NCI-H2196 (cell line): ENCODE measurements around the gene PAN3.

Experiments used
- DNase-seq: peaks from one replicate; lab custom pipeline; 2025; ENCODE audit not compliant: unreplicated experiment; lab: John Stamatoyannopoulos, UW

PAN3 gene

DNA sequence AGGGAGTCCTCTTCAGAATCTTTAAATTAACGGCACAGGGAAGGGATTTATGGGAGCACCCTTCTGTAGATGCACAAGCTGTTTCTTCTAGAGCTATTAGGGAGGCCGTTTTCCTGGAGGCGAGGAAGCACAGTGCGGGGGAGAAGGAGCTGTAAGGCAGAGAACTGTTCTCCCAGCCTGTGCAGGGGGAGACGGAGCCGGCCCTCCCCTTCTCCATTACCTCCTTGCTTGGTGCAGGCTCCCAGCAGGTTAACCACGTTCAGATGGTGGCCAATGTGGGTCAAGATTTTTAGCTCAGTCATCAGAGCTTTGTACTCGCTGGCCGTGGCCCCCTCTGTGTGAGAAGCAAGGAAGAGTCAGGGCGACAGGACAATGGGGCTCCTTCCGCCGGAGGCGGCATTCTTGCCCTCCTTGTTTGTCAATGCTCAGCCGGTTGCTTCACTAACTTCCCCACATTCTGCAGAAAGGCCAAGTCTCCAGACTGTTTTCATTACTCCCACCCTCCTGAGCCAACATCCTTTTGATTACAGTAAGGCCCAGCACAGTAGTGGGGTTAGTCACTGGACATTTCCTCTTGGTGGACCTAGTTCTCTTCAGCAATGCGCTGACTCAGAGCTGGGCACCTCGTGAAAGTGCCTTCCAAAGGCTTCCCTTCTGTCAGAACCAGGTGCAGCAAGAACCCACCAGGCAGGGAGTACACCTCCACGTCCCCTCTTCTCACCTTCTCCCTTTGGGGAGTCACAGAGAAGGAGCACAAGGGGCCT, 191.2 kb downstream of the PAN3 start:
- DNase-seq: no peak

DNA sequence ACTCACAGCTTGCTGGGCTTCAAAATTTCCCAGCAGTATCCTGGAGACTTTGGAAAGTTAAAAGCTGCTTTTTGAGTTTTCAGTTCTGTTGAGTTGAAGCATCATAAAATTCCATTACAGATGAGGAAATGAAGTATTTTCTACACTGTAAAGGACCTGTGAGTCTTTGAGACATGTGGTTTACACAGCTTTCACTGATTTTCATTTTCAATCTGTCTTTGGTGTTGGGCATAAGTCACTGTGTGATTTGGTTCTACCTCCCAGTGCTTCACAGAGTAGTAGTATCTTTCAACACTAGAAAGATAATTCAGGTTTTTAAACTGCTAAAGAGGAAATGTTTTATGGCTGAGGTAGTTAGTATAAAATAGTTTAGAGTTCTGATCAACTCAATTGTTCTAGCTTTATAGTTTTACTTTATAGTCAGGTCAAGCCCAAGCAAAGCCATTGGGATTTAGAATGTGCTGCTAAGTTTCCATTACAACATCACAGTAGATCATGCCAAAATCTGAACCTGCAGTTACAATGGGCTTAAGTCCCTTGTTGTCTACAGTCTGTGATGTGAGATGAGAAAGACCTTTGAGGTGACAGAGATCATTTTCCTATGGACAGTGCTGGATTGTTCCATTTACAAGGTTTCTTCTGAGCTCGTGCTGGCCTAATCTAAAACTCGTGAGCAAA, 195.0 kb downstream of the PAN3 start:
- DNase-seq: no peak

DNA sequence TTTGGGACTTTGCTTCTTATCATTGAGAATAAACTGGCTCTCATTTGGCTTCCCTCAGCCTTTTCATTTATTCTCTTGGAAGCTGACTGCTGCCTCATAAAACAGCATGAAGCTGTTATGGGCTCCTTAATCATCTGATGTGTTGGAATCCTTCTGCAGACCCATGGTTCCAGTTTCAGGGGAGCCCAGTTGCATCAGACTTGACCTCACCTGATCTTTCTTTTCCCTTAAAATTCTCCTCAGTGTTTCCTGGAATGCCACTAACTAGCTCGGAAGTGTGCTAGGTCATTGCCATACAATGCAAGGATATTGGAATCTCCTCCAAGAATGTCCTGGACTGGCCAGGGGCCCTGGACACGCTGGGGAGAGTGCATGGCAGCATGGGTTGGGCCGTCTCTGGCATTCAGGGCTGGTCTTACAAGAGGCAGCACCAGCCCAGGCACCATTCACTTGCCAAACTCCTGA, 197.9 kb downstream of the PAN3 start:
- no peak for DNase-seq

DNA sequence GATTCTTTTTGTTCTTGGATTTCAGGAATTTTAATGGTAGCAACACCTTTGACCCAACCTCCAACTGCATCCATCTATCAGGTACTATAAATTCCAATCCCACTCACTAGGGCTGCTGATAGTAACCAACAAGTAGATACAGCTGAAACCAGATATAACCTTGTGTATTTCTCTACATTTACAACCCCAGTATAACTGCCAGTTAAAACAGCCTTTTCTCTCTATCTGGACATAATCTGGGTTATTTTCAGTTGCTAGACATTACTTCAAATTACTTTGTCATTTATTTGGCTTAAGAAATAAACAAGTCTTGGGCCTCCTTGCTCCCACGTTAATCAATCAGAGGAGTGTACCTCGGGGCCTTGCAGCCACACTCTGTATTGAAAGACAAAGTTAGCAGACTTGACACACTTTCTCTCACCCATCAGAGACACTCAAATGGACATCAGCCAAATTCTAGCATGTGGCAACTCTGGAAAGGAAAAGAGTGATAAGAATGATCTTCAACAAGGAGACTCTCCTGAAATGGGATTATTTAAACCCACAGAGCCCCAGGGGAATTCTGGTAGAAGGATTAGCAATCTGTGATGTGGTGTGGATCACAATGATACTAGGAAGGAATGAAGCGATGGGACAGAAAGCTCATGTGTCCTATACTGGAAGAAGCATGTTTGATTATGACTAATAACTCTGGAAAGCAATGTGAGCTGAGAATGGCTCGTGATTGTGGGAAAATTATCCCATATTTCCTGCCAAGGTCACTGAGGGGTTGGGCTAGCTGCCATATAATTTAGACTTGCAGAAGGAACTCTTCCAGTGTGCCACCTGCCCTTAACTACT, 199.0 kb downstream of the PAN3 start:
- DNase-seq: no peak

DNA sequence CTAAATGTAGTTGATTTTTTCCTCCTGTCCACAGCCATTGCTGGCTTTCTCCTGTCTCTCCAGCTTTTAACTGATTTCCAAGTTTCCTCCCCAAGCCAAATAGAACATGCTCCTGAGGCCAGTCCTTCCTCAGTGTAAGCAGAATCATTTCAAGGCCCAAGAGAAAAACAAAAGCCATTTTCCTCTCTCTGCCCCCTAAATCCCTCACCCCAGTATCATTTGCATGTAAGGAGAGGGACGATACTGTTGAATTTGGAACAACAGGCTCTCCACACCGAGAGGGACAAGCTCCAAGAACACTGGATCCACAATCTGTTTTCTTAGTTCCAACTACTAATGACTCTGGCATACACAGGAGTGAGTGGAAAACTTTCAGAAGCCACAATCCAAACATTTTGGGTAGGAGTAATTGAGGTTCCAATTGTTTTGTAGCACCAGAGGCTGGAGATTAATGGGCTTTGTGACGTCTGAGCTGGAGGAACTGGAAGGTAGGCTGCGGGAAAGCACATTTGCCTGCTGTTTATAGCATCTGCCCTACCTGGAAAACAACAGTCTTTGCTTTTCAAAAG, 199.7 kb downstream of the PAN3 start:
- no peak for DNase-seq

DNA sequence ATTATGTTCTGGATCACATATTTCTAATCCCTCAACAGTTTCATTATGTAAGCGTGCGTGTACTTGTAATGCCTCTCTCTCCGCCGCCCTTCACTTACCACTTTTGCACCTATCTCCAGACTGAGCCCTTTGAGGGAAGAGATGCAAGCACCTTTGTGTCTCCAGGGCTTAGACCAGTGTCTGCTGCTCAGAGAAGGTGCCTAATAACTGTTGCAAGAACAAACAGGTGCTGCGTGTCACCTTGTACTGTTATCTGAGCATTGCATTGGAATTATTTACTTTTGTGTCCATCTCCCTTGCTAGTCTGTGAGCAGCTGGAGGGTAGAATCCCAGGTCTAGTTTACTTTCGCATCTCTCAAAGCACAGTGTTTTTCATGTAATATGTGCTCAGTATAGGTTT, 200.4 kb downstream of the PAN3 start:
- DNase-seq: no peak

DNA sequence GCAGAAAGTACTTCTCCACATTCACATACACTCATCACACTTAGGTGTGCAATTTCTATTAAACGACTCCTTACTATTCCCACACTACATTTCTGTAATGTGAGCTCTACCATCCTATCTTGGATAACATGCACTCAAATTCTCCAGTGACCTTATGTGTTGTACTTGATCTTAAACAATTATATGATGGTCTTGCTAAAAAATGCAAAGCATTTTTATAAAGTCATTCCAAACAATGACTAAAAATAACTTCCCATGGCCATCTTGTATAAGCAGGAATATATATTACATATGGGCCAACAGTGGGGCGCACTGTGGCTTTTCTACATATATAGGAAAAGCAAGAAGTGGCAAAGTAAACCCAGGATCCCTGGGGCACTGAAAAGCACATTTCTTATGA, 201.1 kb downstream of the PAN3 start:
- no peak for DNase-seq

DNA sequence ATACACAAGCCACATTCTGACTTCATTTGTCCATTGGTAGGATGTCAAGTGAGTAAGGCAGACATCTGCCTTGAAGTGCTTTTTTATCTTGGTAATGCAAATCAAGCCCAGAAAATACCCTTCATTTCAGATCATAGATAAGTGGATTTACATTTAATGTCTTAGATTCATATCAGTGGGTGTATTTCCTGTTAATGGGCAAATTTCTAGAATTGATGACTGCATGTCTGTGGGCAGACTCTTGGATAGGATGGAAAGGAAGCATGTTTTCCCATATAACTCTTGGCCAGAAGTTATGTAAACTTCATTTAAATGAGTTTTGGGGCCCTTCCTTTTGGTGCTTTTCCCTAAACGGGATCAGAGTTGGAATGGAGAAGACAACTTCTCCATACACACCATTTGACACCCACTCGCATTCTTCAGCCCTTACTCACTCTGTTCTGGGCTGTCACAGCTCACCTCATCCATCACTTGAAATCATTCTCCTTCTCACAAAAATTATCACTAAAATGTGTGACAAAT, 202.0 kb downstream of the PAN3 start:
- no peak for DNase-seq

DNA sequence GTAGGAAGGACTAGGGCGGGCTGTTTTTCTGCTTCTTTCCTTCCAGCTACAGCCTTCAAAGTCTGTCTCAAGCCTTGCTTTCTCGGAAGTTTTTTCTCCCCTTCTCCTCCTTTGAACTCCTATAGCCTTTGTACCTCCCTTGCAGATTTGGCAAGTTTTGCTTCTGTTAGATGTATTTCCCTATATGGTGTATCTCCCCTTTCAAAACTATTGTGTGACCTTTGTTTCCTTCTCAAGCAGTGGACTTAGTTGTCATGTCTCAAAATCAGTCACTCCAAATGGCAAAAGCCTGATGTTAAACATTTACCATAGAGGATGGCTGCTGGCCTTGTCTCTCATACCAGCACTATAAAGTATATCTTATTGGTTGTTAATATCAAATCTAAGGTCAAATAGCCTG, 203.9 kb downstream of the PAN3 start:
- no peak for DNase-seq

DNA sequence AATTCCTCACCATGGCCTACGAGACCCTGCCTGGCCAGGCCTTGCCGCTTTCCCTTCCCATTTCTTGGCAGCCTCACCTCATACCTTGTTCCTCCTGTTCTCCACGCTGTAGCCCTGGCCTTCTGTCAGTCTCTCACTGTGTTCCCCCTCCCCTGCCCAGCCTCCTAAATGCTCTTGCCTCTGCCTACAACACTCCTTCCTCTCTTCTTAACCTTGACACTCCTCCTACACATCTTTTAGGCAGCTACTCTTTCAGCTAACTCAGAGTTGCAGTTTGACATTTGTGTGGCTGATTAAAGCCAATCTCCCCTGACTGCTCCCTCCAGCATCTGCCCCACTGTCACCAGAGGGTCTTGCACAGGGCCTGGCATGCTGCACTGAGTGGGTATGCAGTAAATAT, 205.8 kb downstream of the PAN3 start:
- no peak for DNase-seq
